Right lobe of liver (tissue), 6 donors: ENCODE data around the gene LRBA. TPM values are rescaled to one million over a fixed set of nuclear protein-coding genes. Genes with fewer than 3 reads are reported as not detected.

ENCODE experiments used
- ATAC-seq, 4 donors: fragments of 200-7000 bp; cut with Tn5 transposase; one replicate each; pipeline ENCODE4 v1.9.1; 2020; ENCODE audit warnings: mild to moderate bottlenecking in 4 of 4, moderate library complexity in 4 of 4
- DNase-seq, 3 donors: peaks; one replicate each; pipeline ENCODE4 v3.0.0-alpha.2; 2020
- H3K27ac ChIP-seq, 3 donors: fragments of 200-600 bp; one replicate each; pipeline ENCODE4 v1.8.0; 2022
- H3K27me3 ChIP-seq, 2 donors: fragments of 200-600 bp; one replicate each; pipeline ENCODE4 v1.8.0; 2022
- H3K36me3 ChIP-seq, 4 donors: fragments of 200-600 bp; sonication (generic) in 1 of 4; one replicate each; pipeline versions ENCODE4 v1.5.1 to v1.8.0; 2017 to 2022; ENCODE audit warnings: control low read depth in 1 of 4
- H3K4me1 ChIP-seq, 4 donors: fragments of 200-600 bp; sonication (generic) in 1 of 4; one replicate each; pipeline versions ENCODE4 v1.5.1 to v1.8.0; 2017 to 2022; ENCODE audit warnings: control low read depth in 1 of 4
- H3K4me3 ChIP-seq, 3 donors: fragments of 200-600 bp; one replicate each; pipeline ENCODE4 v1.8.0; 2022
- H3K9me3 ChIP-seq, 4 donors: fragments of 200-600 bp; sonication (generic) in 1 of 4; one replicate each; pipeline versions ENCODE4 v1.5.1 to v1.8.0; 2017 to 2022; ENCODE audit warnings: control low read depth in 1 of 4
- POLR2A ChIP-seq: fragments of 450-650 bp; IDR thresholded peaks from one replicate; pipeline ENCODE4 v1.6.1; 2017; ENCODE audit warnings: antibody characterized with exemption, mild to moderate bottlenecking
- WGBS: methylation state at CpG from one replicate; pipeline ENCODE4 v1.1.6; 2018; ENCODE audit warnings: low coverage, low lambda C conversion rate; ENCODE audit not compliant: insufficient coverage; ENCODE audit errors: missing lambda C conversion rate; 5-methylcytosine and 5-hydroxymethylcytosine counted together
- intact Hi-C, 2 donors: fragments of 100-400 bp; cut with DNase I; formaldehyde crosslinking; loops; one replicate each; pipeline versions ENCODE4 v1.11.2 to v1.14.1; 2022
- total RNA-seq, 6 experiments: library from RNA; depleted of rRNA in 2 of 6; stranded (reverse); fragments of >200 nt in 2 of 6; fragmentation: NEBNext Ultra II Directional in 3 of 6; extraction: Animal tissue kit (Norgen Biotek cat#: 25700) in 3 of 6; gene quantifications; one replicate each; pipeline versions ENCODE4 v1.1.0 to v1.2.4, GENCODE V29; 2016 to 2023
- TF ChIP-seq, protein P1 (sequence below), 4 donors: fragments of 200-600 bp in 3 of 4; fragments of 450-650 bp in 1 of 4; IDR thresholded peaks; one replicate each; pipeline versions ENCODE4 v1.5.1 to v1.8.0; 2016 to 2022; ENCODE audit warnings: antibody characterized with exemption in 4 of 4, mild to moderate bottlenecking in 2 of 4
- donor health status: DM: no; HTN: yes; CAD: no.
- donor health status: DM: no; HTN: no; CAD: no.
- donor health status: DM: no; HTN: no; CAD: no.
- donor health status: DM: no; HTN: yes; CAD: no.
- donor health status: DM: no; HTN: yes; CAD: no.

The LRBA gene
- total RNA-seq, 6 experiments from 2014 or later: 18.9 to 48.1 (median 24.5) TPM

DNA sequence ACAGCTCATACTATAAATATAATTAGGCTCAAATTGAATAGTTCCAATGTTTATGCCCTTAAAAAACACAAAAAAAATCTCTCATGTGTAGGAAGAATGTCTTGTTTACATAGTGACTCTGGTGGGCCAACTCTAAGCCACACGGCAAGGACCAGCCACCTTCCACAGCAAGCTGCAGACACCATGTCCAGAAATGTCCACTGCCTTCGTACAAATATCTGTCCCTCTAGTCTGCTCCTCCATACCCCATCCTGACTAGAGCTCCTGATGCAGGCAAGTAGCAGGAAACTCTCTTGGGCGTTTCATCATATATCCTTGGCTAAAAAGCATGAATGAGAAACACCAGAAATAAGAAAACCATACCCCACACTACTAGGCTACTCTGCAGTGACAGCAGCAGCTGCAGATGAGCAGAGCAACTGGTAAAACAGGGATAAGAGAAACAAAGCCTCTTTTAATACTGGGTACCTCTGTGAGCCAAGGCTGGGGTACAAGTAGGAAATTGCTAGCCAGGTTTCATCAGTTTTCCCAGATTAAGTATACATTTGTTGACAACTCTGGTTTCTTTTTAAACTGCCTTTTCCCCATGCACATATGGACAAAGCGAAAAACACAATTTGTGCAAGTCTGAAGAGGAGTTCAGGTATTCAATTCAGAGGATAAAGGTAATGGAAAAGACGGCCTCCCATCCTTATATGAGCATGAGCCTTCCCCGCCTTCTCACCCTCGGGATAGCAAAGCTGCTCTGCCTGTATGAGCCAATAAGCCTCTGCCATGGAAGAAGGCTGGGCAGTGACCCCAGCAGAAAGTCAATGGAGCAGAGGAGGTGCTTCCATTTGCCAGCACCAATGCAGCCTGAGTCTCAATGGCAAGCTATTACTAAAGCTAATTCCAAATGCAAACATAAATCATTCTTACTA, 691.4 kb downstream of the LRBA start:
- TF ChIP-seq, protein P1, sequence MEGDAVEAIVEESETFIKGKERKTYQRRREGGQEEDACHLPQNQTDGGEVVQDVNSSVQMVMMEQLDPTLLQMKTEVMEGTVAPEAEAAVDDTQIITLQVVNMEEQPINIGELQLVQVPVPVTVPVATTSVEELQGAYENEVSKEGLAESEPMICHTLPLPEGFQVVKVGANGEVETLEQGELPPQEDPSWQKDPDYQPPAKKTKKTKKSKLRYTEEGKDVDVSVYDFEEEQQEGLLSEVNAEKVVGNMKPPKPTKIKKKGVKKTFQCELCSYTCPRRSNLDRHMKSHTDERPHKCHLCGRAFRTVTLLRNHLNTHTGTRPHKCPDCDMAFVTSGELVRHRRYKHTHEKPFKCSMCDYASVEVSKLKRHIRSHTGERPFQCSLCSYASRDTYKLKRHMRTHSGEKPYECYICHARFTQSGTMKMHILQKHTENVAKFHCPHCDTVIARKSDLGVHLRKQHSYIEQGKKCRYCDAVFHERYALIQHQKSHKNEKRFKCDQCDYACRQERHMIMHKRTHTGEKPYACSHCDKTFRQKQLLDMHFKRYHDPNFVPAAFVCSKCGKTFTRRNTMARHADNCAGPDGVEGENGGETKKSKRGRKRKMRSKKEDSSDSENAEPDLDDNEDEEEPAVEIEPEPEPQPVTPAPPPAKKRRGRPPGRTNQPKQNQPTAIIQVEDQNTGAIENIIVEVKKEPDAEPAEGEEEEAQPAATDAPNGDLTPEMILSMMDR (IDR thresholded peaks at IDR 0.05): no peak
- TF ChIP-seq POLR2A: no peak
- Histone ChIP-seq H3K4me3 (no peak overlapping the region), H3K27ac (no peak overlapping the region), H3K9me3 (no peaks in the 10 kb centered on the region), H3K27me3 (no peaks in the 10 kb centered on the region), H3K36me3 (no peaks in the 10 kb centered on the region), H3K4me1 (no peaks in the 10 kb centered on the region)
- DNase-seq (no peak), ATAC-seq (no peak)
- intact Hi-C loops: no loop called here
- WGBS: 88% methylated on average over 7 of the region's 7 CpGs

DNA sequence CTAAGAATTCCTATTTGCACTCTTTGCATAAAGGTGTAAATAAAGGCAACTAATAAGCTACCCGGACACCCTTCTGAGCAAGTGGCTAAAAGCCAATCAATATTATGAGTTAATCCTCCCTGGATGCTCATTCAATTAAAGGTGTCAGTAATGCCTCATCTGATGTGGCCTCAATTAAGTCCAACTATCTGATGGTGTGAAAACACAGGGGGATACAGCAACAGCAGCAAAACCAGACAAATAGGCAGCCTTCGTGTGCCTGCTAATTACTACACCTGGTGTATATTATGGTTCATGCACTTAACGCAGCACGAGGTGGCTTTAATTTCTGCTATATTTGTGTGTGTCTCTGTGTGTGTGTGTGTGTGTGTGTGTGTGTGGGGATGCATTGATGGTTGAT, 692.4 kb downstream of the LRBA start:
- Histone ChIP-seq H3K4me1 (no peaks in the 10 kb centered on the region), H3K9me3 (no peaks in the 10 kb centered on the region), H3K4me3 (no peak overlapping the region), H3K27ac (no peak overlapping the region), H3K27me3 (no peaks in the 10 kb centered on the region), H3K36me3 (no peaks in the 10 kb centered on the region)
- WGBS: 93% methylated on average over 4 of the region's 4 CpGs
- intact Hi-C loops: no loop called here
- ATAC-seq (no peak), DNase-seq (no peak)
- no peak for TF ChIP-seq POLR2A
- TF ChIP-seq, protein P1 (IDR thresholded peaks at IDR 0.05): no peak

DNA sequence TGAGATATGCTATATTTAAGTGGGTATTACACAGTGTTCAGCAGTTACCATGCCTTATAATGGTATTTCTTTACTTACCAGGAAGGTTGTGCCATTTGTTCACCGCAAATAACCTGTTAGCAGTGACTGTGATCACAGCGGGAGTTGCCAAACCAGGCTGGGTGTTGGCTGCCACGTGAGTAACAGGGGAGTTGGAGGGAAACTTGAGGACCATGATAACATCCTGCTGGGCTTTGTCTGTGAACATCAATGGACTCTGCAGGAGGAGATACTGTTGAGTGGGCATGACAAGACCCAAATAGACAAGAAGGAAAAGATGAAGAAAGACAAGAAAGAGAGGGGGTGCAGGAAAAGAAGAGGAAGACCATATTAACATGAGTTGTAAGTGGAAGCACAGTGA, 694.0 kb downstream of the LRBA start:
- Histone ChIP-seq H3K4me1 (no peaks in the 10 kb centered on the region), H3K9me3 (no peaks in the 10 kb centered on the region), H3K27me3 (no peaks in the 10 kb centered on the region), H3K36me3 (no peaks in the 10 kb centered on the region), H3K27ac (no peak overlapping the region), H3K4me3 (no peak overlapping the region)
- intact Hi-C loops: no loop called here
- no peak for DNase-seq
- WGBS: 83% methylated on average over 3 of the region's 3 CpGs
- TF ChIP-seq, protein P1 (IDR thresholded peaks at IDR 0.05): no peak
- TF ChIP-seq POLR2A: no peak
- ATAC-seq: no peak

DNA sequence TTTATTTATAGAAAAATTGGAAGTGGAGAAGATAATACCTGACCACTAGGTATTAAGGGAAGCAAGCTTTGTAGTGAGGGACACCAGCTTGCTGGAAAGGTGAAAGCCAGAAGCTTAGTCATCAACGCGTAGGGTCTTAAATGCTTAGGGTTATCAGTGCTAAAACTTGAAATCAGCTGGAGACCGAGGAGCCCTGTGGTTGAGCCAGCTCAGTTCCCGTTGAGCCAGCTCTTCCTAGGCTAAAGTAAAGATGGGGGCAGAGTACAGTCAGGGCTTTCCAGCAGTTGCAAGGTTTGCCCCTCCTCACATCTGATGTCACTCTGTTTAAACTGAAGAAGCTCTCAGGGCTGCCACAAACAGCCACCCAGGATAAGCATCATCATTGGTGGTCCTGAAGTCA, 696.1 kb downstream of the LRBA start:
- Histone ChIP-seq H3K27ac (no peak overlapping the region), H3K27me3 (no peaks in the 10 kb centered on the region), H3K9me3 (no peaks in the 10 kb centered on the region), H3K4me3 (no peak overlapping the region), H3K36me3 (no peaks in the 10 kb centered on the region), H3K4me1 (no peaks in the 10 kb centered on the region)
- peak in 1 of 4 donors; percentile 14 for ATAC-seq
- TF ChIP-seq, protein P1 (IDR thresholded peaks at IDR 0.05): no peak
- no peak for TF ChIP-seq POLR2A
- WGBS: 71% methylated on average over 2 of the region's 4 CpGs
- intact Hi-C loops: no loop called here
- DNase-seq: no peak
